Keratinocyte (primary cell): ENCODE measurements around the gene TRAM2. TPM values are rescaled to one million over a fixed set of nuclear protein-coding genes. Genes with fewer than 3 reads are reported as not detected.

Experiments used
- DNase-seq: peaks from one replicate; pipeline ENCODE4 v3.0.0-alpha.2; 2011; ENCODE audit warnings: low read depth, missing footprints, low spot score
- FAIRE-seq: peaks from 2 replicates; lab custom pipeline; 2011; peaks lifted over from hg19 to GRCh38; lab: Jason Lieb, UNC
- H2AFZ ChIP-seq: 2 replicates; pipeline ENCODE4 v1.6.0; 2012; ENCODE audit warnings: low read length, control low read depth, inconsistent platforms; ENCODE audit not compliant: control insufficient read depth
- H3K27ac ChIP-seq: 2 replicates; pipeline ENCODE4 v1.5.1; 2011; ENCODE audit warnings: low read length; ENCODE audit not compliant: control insufficient read depth, insufficient read depth
- H3K27me3 ChIP-seq: 3 replicates; pipeline ENCODE4 v1.6.0; 2011; ENCODE audit warnings: low read length; ENCODE audit not compliant: control insufficient read depth, insufficient read depth; ENCODE audit errors: extremely low read depth
- H3K36me3 ChIP-seq, 2 experiments: 2 replicates in 1 of 2; 3 replicates in 1 of 2; pipeline ENCODE4 v1.5.1; 2011; ENCODE audit warnings: low read length in 2 of 2, mild to moderate bottlenecking in 1 of 2; ENCODE audit not compliant: control insufficient read depth in 2 of 2, insufficient read depth in 2 of 2; ENCODE audit errors: extremely low read depth in 1 of 2
- H3K4me1 ChIP-seq: 3 replicates; pipeline ENCODE4 v1.5.1; 2011; ENCODE audit warnings: low read length; ENCODE audit not compliant: control insufficient read depth, insufficient read depth; ENCODE audit errors: extremely low read depth
- H3K4me2 ChIP-seq: 3 replicates; pipeline ENCODE4 v1.6.0; 2011; ENCODE audit warnings: low read depth, low read length; ENCODE audit not compliant: control insufficient read depth, insufficient read depth; ENCODE audit errors: extremely low read depth
- H3K4me3 ChIP-seq, 3 experiments: fragments of 200-600 bp in 1 of 3; sonication (generic) in 1 of 3; 2 replicates in 2 of 3; 3 replicates in 1 of 3; pipeline ENCODE4 v1.5.1; 2011 to 2016; ENCODE audit warnings: low read length in 3 of 3, mild to moderate bottlenecking in 3 of 3, control low read depth in 2 of 3, inconsistent platforms in 1 of 3, low read depth in 1 of 3, mixed read lengths in 1 of 3, mixed run types in 1 of 3, moderate library complexity in 1 of 3; ENCODE audit not compliant: control insufficient read depth in 2 of 3, insufficient read depth in 2 of 3; ENCODE audit errors: extremely low read depth in 1 of 3
- H3K79me2 ChIP-seq: 2 replicates; pipeline ENCODE4 v1.6.0; 2012; ENCODE audit warnings: low read length; ENCODE audit not compliant: control insufficient read depth, insufficient read depth
- H3K9ac ChIP-seq: 3 replicates; pipeline ENCODE4 v1.6.0; 2011; ENCODE audit warnings: low read length; ENCODE audit not compliant: control insufficient read depth, insufficient read depth; ENCODE audit errors: extremely low read depth
- H3K9me1 ChIP-seq: 3 replicates; pipeline ENCODE4 v1.6.0; 2011; ENCODE audit warnings: low read length; ENCODE audit not compliant: control insufficient read depth, insufficient read depth; ENCODE audit errors: extremely low read depth
- H3K9me3 ChIP-seq: 2 replicates; pipeline ENCODE4 v1.5.1; 2012; ENCODE audit warnings: low read depth, low read length; ENCODE audit not compliant: control insufficient read depth
- H4K20me1 ChIP-seq: 3 replicates; pipeline ENCODE4 v1.6.0; 2011; ENCODE audit warnings: low read length; ENCODE audit not compliant: control insufficient read depth, insufficient read depth; ENCODE audit errors: extremely low read depth
- EZH2 ChIP-seq: IDR thresholded peaks from one replicate; pipeline ENCODE4 v1.6.1; 2012; ENCODE audit warnings: inconsistent platforms, mild to moderate bottlenecking, low read length, moderate library complexity
- dilution Hi-C: fragments of 300-500 bp; cut with MboI; formaldehyde crosslinking; loops from one replicate; pipeline ENCODE4 v1.7.0; 2020; ENCODE audit warnings: low sequenced_read_pairs; ENCODE audit not compliant: extremely low pct_ligation_motif_present
- polyA plus RNA-seq, 5 experiments: library from polyadenylated mRNA; depleted of rRNA in 3 of 5; stranded (reverse) in 3 of 5; stranded (forward) in 1 of 5; unstranded in 1 of 5; fragments of >200 nt; gene quantifications; 1 replicate in 1 of 5; 2 replicates in 3 of 5; 3 replicates in 1 of 5; pipeline versions ENCODE4 v1.2.1 to v1.2.3, GENCODE V29; 2011 to 2012; ENCODE audit warnings: missing spikeins in 2 of 5, low read depth in 1 of 5, low replicate concordance in 1 of 5
- TF ChIP-seq, protein P1 (sequence below), 3 experiments: IDR thresholded peaks in 1 of 3; conservative IDR thresholded peaks in 1 of 3; optimal IDR thresholded peaks in 1 of 3; 2 replicates in 2 of 3; 3 replicates in 1 of 3; pipeline versions ENCODE3 to v1.5.1; 2011; ENCODE audit warnings: low read length in 3 of 3, mild to moderate bottlenecking in 3 of 3, moderate library complexity in 2 of 3, control low read depth in 1 of 3, inconsistent platforms in 1 of 3; ENCODE audit not compliant: insufficient read depth in 2 of 3; ENCODE audit errors: extremely low read depth in 1 of 3

Gene TRAM2
- polyA plus RNA-seq, 1 donor (not counting 4 experiments of a cell fraction or from before 2014, with no cell fraction given): 9.2 TPM

GRCh38 chr6:52499026-52499425 lies 77.8 kb downstream of the TRAM2 start:
- no peak overlapping the region for H3K9ac ChIP-seq
- H3K9me1 ChIP-seq: no peaks in the 10 kb centered on the region
- no peaks in the 10 kb centered on the region for H3K9me3 ChIP-seq
- peaks cover 33% of the 10 kb centered on the region for H3K4me1 ChIP-seq
- H3K36me3 ChIP-seq: peaks cover 0 to 8% of the 10 kb centered on the region in 2 experiments
- dilution Hi-C loops: no loop called here
- H3K4me2 ChIP-seq: peak overlapping the region; percentile 61
- DNase-seq (no peak), FAIRE-seq (no peak)
- no peaks in the 10 kb centered on the region for H4K20me1 ChIP-seq
- no peak overlapping the region for H2AFZ ChIP-seq
- peak overlapping the region; percentile 19 for H3K27ac ChIP-seq
- no peaks in the 10 kb centered on the region for H3K79me2 ChIP-seq
- H3K27me3 ChIP-seq: no peaks in the 10 kb centered on the region
- no peak overlapping the region for H3K4me3 ChIP-seq
- TF ChIP-seq, protein P1, sequence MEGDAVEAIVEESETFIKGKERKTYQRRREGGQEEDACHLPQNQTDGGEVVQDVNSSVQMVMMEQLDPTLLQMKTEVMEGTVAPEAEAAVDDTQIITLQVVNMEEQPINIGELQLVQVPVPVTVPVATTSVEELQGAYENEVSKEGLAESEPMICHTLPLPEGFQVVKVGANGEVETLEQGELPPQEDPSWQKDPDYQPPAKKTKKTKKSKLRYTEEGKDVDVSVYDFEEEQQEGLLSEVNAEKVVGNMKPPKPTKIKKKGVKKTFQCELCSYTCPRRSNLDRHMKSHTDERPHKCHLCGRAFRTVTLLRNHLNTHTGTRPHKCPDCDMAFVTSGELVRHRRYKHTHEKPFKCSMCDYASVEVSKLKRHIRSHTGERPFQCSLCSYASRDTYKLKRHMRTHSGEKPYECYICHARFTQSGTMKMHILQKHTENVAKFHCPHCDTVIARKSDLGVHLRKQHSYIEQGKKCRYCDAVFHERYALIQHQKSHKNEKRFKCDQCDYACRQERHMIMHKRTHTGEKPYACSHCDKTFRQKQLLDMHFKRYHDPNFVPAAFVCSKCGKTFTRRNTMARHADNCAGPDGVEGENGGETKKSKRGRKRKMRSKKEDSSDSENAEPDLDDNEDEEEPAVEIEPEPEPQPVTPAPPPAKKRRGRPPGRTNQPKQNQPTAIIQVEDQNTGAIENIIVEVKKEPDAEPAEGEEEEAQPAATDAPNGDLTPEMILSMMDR (optimal IDR thresholded peaks at IDR 0.05 in 1 of 3, IDR thresholded peaks at IDR 0.05 in 1 of 3, conservative IDR thresholded peaks at IDR 0.05 in 1 of 3; ENCODE audit: extremely low read depth in 1 of 3, insufficient read depth in 2 of 3, low read length in 3 of 3): no peak
- TF ChIP-seq EZH2: no peak

- Histone ChIP-seq H3K4me1 (peaks cover 28% of the 10 kb centered on the region), H3K9me1 (no peaks in the 10 kb centered on the region), H3K27me3 (no peaks in the 10 kb centered on the region), H3K9me3 (no peaks in the 10 kb centered on the region), H2AFZ (no peak overlapping the region), H3K9ac (no peak overlapping the region), H3K36me3 (peaks cover 0 to 8% of the 10 kb centered on the region in 2 experiments), H3K27ac (no peak overlapping the region), H4K20me1 (no peaks in the 10 kb centered on the region), H3K4me2 (no peak overlapping the region), H3K79me2 (no peaks in the 10 kb centered on the region), H3K4me3 (no peak overlapping the region)
- no peak for FAIRE-seq
- no peak for TF ChIP-seq EZH2
- no peak for DNase-seq
- dilution Hi-C loops: no loop called here
Observed at GRCh38 chr6:52498538-52499017, 78.3 kb downstream of the TRAM2 start.
